Small intestine (tissue), 7 donors: ENCODE data around the gene ADAMTS16. TPM values are rescaled to one million over a fixed set of nuclear protein-coding genes. Genes with fewer than 3 reads are reported as not detected.

Source experiments
- DNase-seq, 2 donors: peaks; one replicate each; pipeline versions ENCODE4 v3.0.0 to v3.0.0-alpha.2; 2013
- FAIRE-seq: peaks from 2 replicates; lab custom pipeline; 2012; peaks lifted over from hg19 to GRCh38; lab: Jason Lieb, UNC
- H3K27ac ChIP-seq, 3 donors: one replicate each; pipeline ENCODE4 v1.5.1; 2013; ENCODE audit warnings: low read length in 2 of 3, mild to moderate bottlenecking in 2 of 3, control low read depth in 1 of 3, inconsistent platforms in 1 of 3, low read depth in 1 of 3, moderate library complexity in 1 of 3
- H3K27me3 ChIP-seq, 3 donors: one replicate each; pipeline ENCODE4 v1.6.1; 2013; ENCODE audit warnings: low read length in 3 of 3, inconsistent platforms in 1 of 3; ENCODE audit not compliant: control insufficient read depth in 3 of 3, insufficient read depth in 3 of 3
- H3K36me3 ChIP-seq, 3 donors: one replicate each; pipeline ENCODE4 v1.6.1; 2013; ENCODE audit warnings: low read length in 3 of 3, inconsistent platforms in 1 of 3, low read depth in 1 of 3, mild to moderate bottlenecking in 1 of 3, moderate library complexity in 1 of 3; ENCODE audit not compliant: control insufficient read depth in 3 of 3, insufficient read depth in 2 of 3
- H3K4me1 ChIP-seq, 3 donors: one replicate each; pipeline ENCODE4 v1.6.1; 2013; ENCODE audit warnings: low read length in 2 of 3, inconsistent platforms in 1 of 3, low read depth in 1 of 3, mild to moderate bottlenecking in 1 of 3, moderate library complexity in 1 of 3; ENCODE audit not compliant: control insufficient read depth in 3 of 3, insufficient read depth in 2 of 3
- H3K4me3 ChIP-seq, 3 donors: one replicate each; pipeline ENCODE4 v1.5.1; 2013; ENCODE audit warnings: low read length in 3 of 3, control low read depth in 1 of 3, inconsistent platforms in 1 of 3, low read depth in 1 of 3, mild to moderate bottlenecking in 1 of 3, moderate library complexity in 1 of 3
- H3K9me3 ChIP-seq, 2 donors: one replicate each; pipeline ENCODE4 v1.6.1; 2013; ENCODE audit warnings: low read depth in 1 of 2, low read length in 1 of 2; ENCODE audit not compliant: control insufficient read depth in 2 of 2, insufficient read depth in 1 of 2
- WGBS, 3 donors: extraction: QIAGEN DNeasy Blood & Tissue Kit; methylation state at CpG; one replicate each; pipeline ENCODE4 v1.1.7; 2013; 5-methylcytosine and 5-hydroxymethylcytosine counted together
- polyA plus RNA-seq, 4 donors: library from polyadenylated mRNA; stranded (reverse) in 3 of 4; unstranded in 1 of 4; fragments of 200-250 nt in 3 of 4; fragments of 120-200 nt in 1 of 4; gene quantifications; one replicate each; pipeline versions ENCODE4 v1.2.1 to v1.2.3, GENCODE V29; 2013
- donor health status: healthy with polysubstance abuse.
- donor health status: control.
- donor health status: control.
- donor health status: Bipolar disorder and iron deficiency.
- donor health status: healthy.

Gene ADAMTS16
- polyA plus RNA-seq, 4 donors: 0.06 to 0.66 TPM; not detected in 2

GRCh38 chr5:5146530-5147160 is 6.5 kb downstream of the ADAMTS16 start:
- peaks cover 0 to 5% of the 10 kb centered on the region in 2 donors for H3K9me3 ChIP-seq
- 67 to 78% (median 73%) methylated on average over 11 of the region's 11 CpGs for WGBS, 3 donors
- H3K36me3 ChIP-seq: no peaks in the 10 kb centered on the region
- DNase-seq: no peak
- no peaks in the 10 kb centered on the region for H3K27me3 ChIP-seq
- no peak overlapping the region for H3K4me3 ChIP-seq
- no peaks in the 10 kb centered on the region for H3K4me1 ChIP-seq
- no peak overlapping the region for H3K27ac ChIP-seq
- no peak for FAIRE-seq

GRCh38 chr5:5149154-5149553 is 9.0 kb downstream of the ADAMTS16 start:
- 15 to 43% (median 35%) methylated on average over 1 of the region's 1 CpG for WGBS, 3 donors
- no peaks in the 10 kb centered on the region for H3K27me3 ChIP-seq
- FAIRE-seq (no peak), DNase-seq (no peak)
- peaks cover 0 to 5% of the 10 kb centered on the region in 2 donors for H3K9me3 ChIP-seq
- no peak overlapping the region for H3K4me3 ChIP-seq
- no peaks in the 10 kb centered on the region for H3K4me1 ChIP-seq
- no peak overlapping the region for H3K27ac ChIP-seq
- H3K36me3 ChIP-seq: no peaks in the 10 kb centered on the region

GRCh38 chr5:5150667-5151066 is 10.5 kb downstream of the ADAMTS16 start:
- Histone ChIP-seq H3K27ac (no peak overlapping the region), H3K4me1 (no peaks in the 10 kb centered on the region), H3K27me3 (no peaks in the 10 kb centered on the region), H3K36me3 (no peaks in the 10 kb centered on the region), H3K9me3 (peaks cover 0 to 5% of the 10 kb centered on the region in 2 donors), H3K4me3 (no peak overlapping the region)
- no peak for FAIRE-seq
- WGBS, 3 donors: 85 to 90% (median 89%) methylated on average over 3 of the region's 3 CpGs
- no peak for DNase-seq

- 70 to 87% (median 80%) methylated on average over 2 of the region's 2 CpGs for WGBS, 3 donors
Observed at GRCh38 chr5:5154733-5155132, 14.6 kb downstream of the ADAMTS16 start.

GRCh38 chr5:5155617-5156016 is 15.5 kb downstream of the ADAMTS16 start:
- Histone ChIP-seq H3K36me3 (no peaks in the 10 kb centered on the region), H3K27ac (no peak overlapping the region), H3K4me3 (no peak overlapping the region), H3K27me3 (no peaks in the 10 kb centered on the region), H3K4me1 (no peaks in the 10 kb centered on the region), H3K9me3 (no peaks in the 10 kb centered on the region)
- 81 to 87% (median 84%) methylated on average over 1 of the region's 1 CpG for WGBS, 3 donors
- FAIRE-seq: no peak
- no peak for DNase-seq

More at GRCh38 chr5:5154733-5155132, 14.6 kb downstream of the ADAMTS16 start:
- no peak overlapping the region for H3K4me3 ChIP-seq
- no peaks in the 10 kb centered on the region for H3K36me3 ChIP-seq
- H3K9me3 ChIP-seq: peaks cover 0 to 5% of the 10 kb centered on the region in 2 donors
- FAIRE-seq: no peak
- H3K27ac ChIP-seq: no peak overlapping the region
- DNase-seq: no peak
- no peaks in the 10 kb centered on the region for H3K27me3 ChIP-seq
- H3K4me1 ChIP-seq: no peaks in the 10 kb centered on the region

GRCh38 chr5:5156471-5157082 is 16.4 kb downstream of the ADAMTS16 start:
- H3K27me3 ChIP-seq: no peaks in the 10 kb centered on the region
- no peak overlapping the region for H3K27ac ChIP-seq
- no peaks in the 10 kb centered on the region for H3K9me3 ChIP-seq

GRCh38 chr5:5158472-5158895 is 18.4 kb downstream of the ADAMTS16 start:
- no peak overlapping the region for H3K4me3 ChIP-seq
- no peaks in the 10 kb centered on the region for H3K9me3 ChIP-seq
- no peak for DNase-seq
- no peak for FAIRE-seq
- WGBS, 3 donors: 93 to 96% (median 95%) methylated on average over 1 of the region's 1 CpG
- H3K27ac ChIP-seq: no peak overlapping the region
- H3K36me3 ChIP-seq: no peaks in the 10 kb centered on the region
- H3K27me3 ChIP-seq: no peaks in the 10 kb centered on the region
- H3K4me1 ChIP-seq: no peaks in the 10 kb centered on the region

More at GRCh38 chr5:5156471-5157082, 16.4 kb downstream of the ADAMTS16 start:
- Histone ChIP-seq H3K4me3 (no peak overlapping the region), H3K36me3 (no peaks in the 10 kb centered on the region), H3K4me1 (no peaks in the 10 kb centered on the region)
- 65 to 72% (median 66%) methylated on average over 3 of the region's 3 CpGs for WGBS, 3 donors
- DNase-seq: no peak
- FAIRE-seq: no peak

- no peaks in the 10 kb centered on the region for H3K9me3 ChIP-seq
- no peak for DNase-seq
- no peak overlapping the region for H3K27ac ChIP-seq
- 42 to 50% (median 44%) methylated on average over 5 of the region's 5 CpGs for WGBS, 3 donors
- no peak overlapping the region for H3K4me3 ChIP-seq
- FAIRE-seq: no peak
- H3K27me3 ChIP-seq: no peaks in the 10 kb centered on the region
- no peaks in the 10 kb centered on the region for H3K36me3 ChIP-seq
- no peaks in the 10 kb centered on the region for H3K4me1 ChIP-seq
Observed at GRCh38 chr5:5159282-5160103, 19.4 kb downstream of the ADAMTS16 start.
